ENCODE measurements around the gene CEP20.

DNA sequence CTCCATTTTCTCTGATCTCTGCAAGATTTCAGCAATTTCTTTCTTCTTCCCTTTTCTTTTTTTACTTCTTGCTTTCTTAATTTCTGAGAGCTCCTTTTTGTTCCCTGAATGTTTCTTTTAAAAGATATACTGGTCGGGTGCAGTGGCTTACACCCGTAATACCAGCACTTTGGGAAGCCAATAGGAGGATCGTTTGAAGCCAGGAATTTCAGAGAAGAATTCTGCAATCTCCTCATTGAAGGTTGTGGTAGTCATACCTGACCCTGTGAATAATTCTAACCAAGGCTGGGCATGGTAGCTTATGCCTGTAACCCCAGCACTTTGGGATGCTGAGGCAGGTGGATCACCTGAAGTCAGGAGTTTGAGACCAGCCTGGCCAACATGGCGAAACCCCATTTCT lies 45.4 kb upstream of the CEP20 start:
- TF ChIP-seq, protein P1, sequence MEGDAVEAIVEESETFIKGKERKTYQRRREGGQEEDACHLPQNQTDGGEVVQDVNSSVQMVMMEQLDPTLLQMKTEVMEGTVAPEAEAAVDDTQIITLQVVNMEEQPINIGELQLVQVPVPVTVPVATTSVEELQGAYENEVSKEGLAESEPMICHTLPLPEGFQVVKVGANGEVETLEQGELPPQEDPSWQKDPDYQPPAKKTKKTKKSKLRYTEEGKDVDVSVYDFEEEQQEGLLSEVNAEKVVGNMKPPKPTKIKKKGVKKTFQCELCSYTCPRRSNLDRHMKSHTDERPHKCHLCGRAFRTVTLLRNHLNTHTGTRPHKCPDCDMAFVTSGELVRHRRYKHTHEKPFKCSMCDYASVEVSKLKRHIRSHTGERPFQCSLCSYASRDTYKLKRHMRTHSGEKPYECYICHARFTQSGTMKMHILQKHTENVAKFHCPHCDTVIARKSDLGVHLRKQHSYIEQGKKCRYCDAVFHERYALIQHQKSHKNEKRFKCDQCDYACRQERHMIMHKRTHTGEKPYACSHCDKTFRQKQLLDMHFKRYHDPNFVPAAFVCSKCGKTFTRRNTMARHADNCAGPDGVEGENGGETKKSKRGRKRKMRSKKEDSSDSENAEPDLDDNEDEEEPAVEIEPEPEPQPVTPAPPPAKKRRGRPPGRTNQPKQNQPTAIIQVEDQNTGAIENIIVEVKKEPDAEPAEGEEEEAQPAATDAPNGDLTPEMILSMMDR (IDR thresholded peaks at IDR 0.05): no peak
- no peak for TF ChIP-seq POLR2A (IDR thresholded peaks at IDR 0.05)
